Erythroblast (primary cell): Measurements from ENCODE around the gene UCN2.

Experiments used
- GATA1 ChIP-seq: IDR thresholded peaks from 2 replicates; pipeline ENCODE4 v1.6.1; 2011; ENCODE audit warnings: low read depth, mild to moderate bottlenecking, control low read depth, low read length, moderate library complexity
- POLR2A ChIP-seq: IDR thresholded peaks from 2 replicates; pipeline ENCODE4 v1.6.1; 2011; ENCODE audit warnings: mild to moderate bottlenecking, low read length

DNA sequence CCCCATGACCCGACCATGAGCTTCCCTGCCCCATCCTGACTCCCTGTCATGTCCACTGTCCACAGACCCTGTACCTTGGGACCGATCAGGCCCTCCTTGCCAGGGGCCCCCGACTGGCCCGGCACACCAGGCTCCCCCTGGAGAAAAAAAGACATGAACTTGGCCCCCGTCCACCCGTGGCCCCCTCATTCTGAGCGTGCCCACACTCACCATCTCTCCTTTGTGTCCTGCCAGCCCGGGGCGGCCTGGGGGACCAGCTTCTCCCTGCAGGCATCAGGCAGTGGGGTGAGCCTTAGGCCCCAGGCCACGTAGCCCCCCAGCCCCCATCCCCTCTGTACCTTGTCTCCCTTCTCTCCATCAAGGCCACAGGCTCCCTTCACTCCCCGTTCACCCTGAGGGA, 3.9 kb upstream of the UCN2 start:
- TF ChIP-seq POLR2A (no peak), GATA1 (no peak)
